GM12878 (cell line): ENCODE measurements around the gene AEBP2. TPM values are rescaled to one million over a fixed set of nuclear protein-coding genes. Genes with fewer than 3 reads are reported as not detected.
A peak's percentile ranks its signal among the peaks of the same experiment; 100 is the strongest.

ENCODE experiments used
- ATAC-seq: fragments of 200-7000 bp; cut with Tn5 transposase; 3 replicates; pipeline ENCODE4 v1.9.1; 2020; ENCODE audit warnings: mild to moderate bottlenecking, moderate library complexity
- BruUV-seq: library from RNA; stranded (reverse); fragments of 400-500 nt; replicated peaks from 2 replicates; lab custom pipeline; 2021; lab: Mats Ljungman, UMichigan
- CTCF ChIA-PET: fragments of 300-600 bp; sonication (Branson Sonifier 250); formaldehyde crosslinking; extraction: SDS; loops from one replicate; lab custom pipeline; 2021; ENCODE audit warnings: inconsistent platforms; lab: Yijun Ruan, JAX
- POLR2A ChIA-PET: fragments of 350-600 bp; formaldehyde crosslinking; extraction: SDS; loops from one replicate; lab custom pipeline; 2021; ENCODE audit warnings: inconsistent platforms; lab: Charles Lee
- RAD21 ChIA-PET: fragments of 300-600 bp; sonication (Branson Sonifier 250); formaldehyde crosslinking; loops from one replicate; lab custom pipeline; 2023; ENCODE audit warnings: antibody characterized with exemption; ENCODE audit not compliant: unreplicated experiment; lab: Charles Lee
- SMC1A ChIA-PET: fragments of 300-600 bp; sonication (Branson Sonifier 250); formaldehyde crosslinking; loops from one replicate; lab custom pipeline; 2023; ENCODE audit not compliant: unreplicated experiment, uncharacterized antibody; lab: Charles Lee
- DNase-seq: peaks from one replicate; pipeline ENCODE4 v3.0.0-alpha.2; 2011; ENCODE audit warnings: low read depth, low spot score
- FAIRE-seq: peaks from 3 replicates; lab custom pipeline; 2011; peaks lifted over from hg19 to GRCh38; lab: Jason Lieb, UNC
- H2AFZ ChIP-seq: 2 replicates; pipeline ENCODE4 v1.6.0; 2011; ENCODE audit warnings: low read depth, low read length, control low read depth; ENCODE audit not compliant: control insufficient read depth
- H3K27ac ChIP-seq: 2 replicates; pipeline ENCODE4 v1.5.1; 2011; ENCODE audit warnings: control low read depth; ENCODE audit not compliant: control insufficient read depth, insufficient read depth
- H3K27me3 ChIP-seq, 2 experiments: replicated peaks in 1 of 2; 2 replicates each; pipeline versions ENCODE4 v1.6.0 to v1.6.1; 2011; ENCODE audit warnings: low read length in 1 of 2; ENCODE audit not compliant: control insufficient read depth in 2 of 2, insufficient read depth in 2 of 2
- H3K36me3 ChIP-seq, 2 experiments: 2 replicates each; pipeline ENCODE4 v1.5.1; 2011; ENCODE audit warnings: low read length in 1 of 2; ENCODE audit not compliant: control insufficient read depth in 2 of 2, insufficient read depth in 2 of 2
- H3K4me1 ChIP-seq: 2 replicates; pipeline ENCODE4 v1.6.1; 2011; ENCODE audit warnings: mild to moderate bottlenecking, low read length, moderate library complexity, mixed read lengths; ENCODE audit not compliant: control insufficient read depth, insufficient read depth
- H3K4me2 ChIP-seq: 2 replicates; pipeline ENCODE4 v1.6.0; 2011; ENCODE audit warnings: control low read depth; ENCODE audit not compliant: control insufficient read depth, insufficient read depth
- H3K4me3 ChIP-seq: fragments of 200-600 bp; sonication (generic); 2 replicates; pipeline ENCODE4 v1.5.1; 2016
- H3K79me2 ChIP-seq: 2 replicates; pipeline ENCODE4 v1.6.0; 2011; ENCODE audit warnings: low read length; ENCODE audit not compliant: control insufficient read depth, insufficient read depth
- H3K9ac ChIP-seq: 2 replicates; pipeline ENCODE4 v1.8.0; 2011; ENCODE audit warnings: low read length, control low read depth, mixed read lengths; ENCODE audit not compliant: control insufficient read depth, insufficient read depth
- H3K9me3 ChIP-seq: replicated peaks from 3 replicates; pipeline ENCODE4 v1.5.1; 2011; ENCODE audit warnings: mild to moderate bottlenecking, low read length; ENCODE audit not compliant: control insufficient read depth, insufficient read depth
- H4K20me1 ChIP-seq: 2 replicates; pipeline ENCODE4 v1.6.0; 2011; ENCODE audit not compliant: control insufficient read depth, insufficient read depth
- BCL11A ChIP-seq: IDR thresholded peaks from 2 replicates; pipeline ENCODE4 v1.6.1; 2011; ENCODE audit warnings: low read depth, low read length
- BRCA1 ChIP-seq: IDR thresholded peaks from 2 replicates; pipeline ENCODE4 v1.6.1; 2011; ENCODE audit warnings: low read depth, low read length, improper control_type of control experiment
- CBFB ChIP-seq: IDR thresholded peaks from 2 replicates; pipeline ENCODE4 v1.6.1; 2016; ENCODE audit warnings: antibody characterized with exemption, low read depth
- CEBPB ChIP-seq, 2 experiments: fragments of 150-350 bp in 1 of 2; IDR thresholded peaks; 2 replicates each; pipeline ENCODE4 v1.6.1; 2012 to 2014; ENCODE audit warnings: low read depth in 2 of 2, low read length in 2 of 2, borderline replicate concordance in 1 of 2, inconsistent platforms in 1 of 2
- LARP7 ChIP-seq: fragments of 450-650 bp; IDR thresholded peaks from 2 replicates; pipeline ENCODE4 v1.6.1; 2017; ENCODE audit warnings: mild to moderate bottlenecking
- PAX5 ChIP-seq: IDR thresholded peaks from 2 replicates; pipeline ENCODE4 v1.6.1; 2011; ENCODE audit warnings: low read depth, low read length, borderline replicate concordance
- SMAD1 ChIP-seq: fragments of 450-650 bp; IDR thresholded peaks from 2 replicates; pipeline ENCODE4 v1.6.1; 2018; ENCODE audit warnings: mild to moderate bottlenecking, low read depth; ENCODE audit not compliant: partially characterized antibody
- ZZZ3 ChIP-seq: IDR thresholded peaks from 2 replicates; pipeline ENCODE4 v1.6.1; 2011; ENCODE audit warnings: low read depth; ENCODE audit not compliant: control insufficient read depth, insufficient read length
- WGBS: methylation state at CpG from one replicate; pipeline ENCODE4 v1.1.6; 2016; ENCODE audit warnings: low lambda C conversion rate; ENCODE audit not compliant: insufficient replicate concordance, insufficient coverage; ENCODE audit errors: missing lambda C conversion rate; 5-methylcytosine and 5-hydroxymethylcytosine counted together
- in situ Hi-C: fragments of 300-500 bp; cut with MboI; formaldehyde crosslinking; loops from 9 replicates; pipeline ENCODE4 v1.14.3; 2018; ENCODE audit warnings: mixed read lengths
- intact Hi-C: fragments of 100-400 bp; cut with micrococcal nuclease; formaldehyde crosslinking; loops from one replicate; pipeline ENCODE4 v1.14.2; 2022; ENCODE audit not compliant: unreplicated experiment
- polyA plus RNA-seq, 11 experiments: library from polyadenylated mRNA; depleted of rRNA in 4 of 11; unstranded in 6 of 11; stranded (reverse) in 5 of 11; fragments of >200 nt; fragmentation: Nextera tagmentation in 4 of 11; fragmentation: Illumina TruSeq in 1 of 11; extraction: Ambion mirVana in 4 of 11; extraction: Trizol in 1 of 11; gene quantifications; 1 replicate in 1 of 11; 2 replicates in 10 of 11; pipeline versions ENCODE4 v1.2.1 to v1.2.3, GENCODE V29; 2011 to 2016; ENCODE audit warnings: inconsistent platforms in 2 of 11, missing spikeins in 2 of 11, low read depth in 1 of 11
- total RNA-seq, 4 experiments: library from RNA; depleted of rRNA in 3 of 4; stranded (reverse); fragments of >200 nt in 3 of 4; fragmentation: Illumina TruSeq in 1 of 4; extraction: Trizol in 1 of 4; gene quantifications; 2 replicates each; pipeline versions ENCODE4 v1.2.1 to v1.2.3, GENCODE V29; 2013 to 2021

The AEBP2 gene
- total and polyA plus RNA-seq, 10 of the 15 experiments (the other 5 are each of a cell fraction or from before 2014, with no cell fraction given), result 17.6 to 126 (median 44.8) TPM

GRCh38 chr12:19450362-19450761, 11.1 kb downstream of the AEBP2 start (continued):
- TF ChIP-seq BRCA1, result no peak

GRCh38 chr12:19451196-19451595, 11.9 kb downstream of the AEBP2 start:
- BruUV-seq, result no TSS peak
- DNase-seq (no peak), ATAC-seq (peak; percentile 28; the same call in 2 of the 3 replicates), FAIRE-seq (no peak)
- ChIA-PET RAD21 (no interaction called here), POLR2A (interaction anchor here (0.6 to 1.2 kb wide), 2 partner anchors 9 to 11 kb away, joined by 4 to 5 read pairs; no protein-coding TSS in a partner anchor), CTCF (interaction anchor here (1.1 to 1.4 kb wide), 2 partner anchors 11 to 32 kb away, joined by 3 read pairs; no protein-coding TSS in a partner anchor), SMC1A (interaction anchor here (1.0 to 1.4 kb wide), 2 partner anchors 10 to 11 kb away, joined by 3 read pairs; no protein-coding TSS in a partner anchor)
- peaks cover 3% of the 10 kb centered on the region; the same call in 1 of the 2 replicates for H4K20me1 ChIP-seq
- H3K79me2 ChIP-seq, result peaks cover 86% of the 10 kb centered on the region
- H2AFZ ChIP-seq, result no peak overlapping the region
- in situ Hi-C loops, result no loop called here
- no peak overlapping the region for H3K4me3 ChIP-seq
- H3K27ac ChIP-seq, result no peak overlapping the region
- TF ChIP-seq LARP7 (no peak), BCL11A (no peak), PAX5 (no peak), ZZZ3 (no peak), SMAD1 (no peak), CEBPB (IDR thresholded peaks at IDR 0.05; ENCODE audit: borderline replicate concordance in 1 of 2, low read depth in 2 of 2, low read length in 2 of 2) (no peak), CBFB (no peak)
- H3K27me3 ChIP-seq, result no peaks in the 10 kb centered on the region
- H3K4me2 ChIP-seq, result no peak overlapping the region
- H3K36me3 ChIP-seq, result peaks cover 0 to under 1% of the 10 kb centered on the region in 2 experiments; a peak in 2 of 4 replicates
- H3K9me3 ChIP-seq, result peaks cover 4% of the 10 kb centered on the region; the same call in 2 of the 3 replicates
- no peak overlapping the region for H3K9ac ChIP-seq
- intact Hi-C loops, result no loop called here
- no peaks in the 10 kb centered on the region for H3K4me1 ChIP-seq
- whole genome bisulfite sequencing, result 58% methylated on average over 6 of the region's 6 CpGs
